ENCODE measurements around the gene TNFAIP8L3. TPM values are rescaled to one million over a fixed set of nuclear protein-coding genes. Genes with fewer than 3 reads are reported as not detected.

Gene TNFAIP8L3
- total RNA-seq, 4 donors from 2014 or later: 3.7 to 13.1 (median 8.1) TPM

GRCh38 chr15:51137024-51137423 is 42.3 kb upstream of the TNFAIP8L3 start:
- H3K9me3 ChIP-seq: peaks cover 0 to 10% (median 0%) of the 10 kb centered on the region in 3 donors
- no peak for TF ChIP-seq POLR2A (IDR thresholded peaks at IDR 0.05)
- no peak for TF ChIP-seq CTCF (IDR thresholded peaks at IDR 0.05)
- H3K27me3 ChIP-seq: no peaks in the 10 kb centered on the region
- no peaks in the 10 kb centered on the region for H3K36me3 ChIP-seq
- H3K4me3 ChIP-seq: no peak overlapping the region
- peaks cover 0 to 8% (median 0%) of the 10 kb centered on the region in 3 donors for H3K4me1 ChIP-seq
- no peak for DNase-seq
- WGBS, 2 donors: 43 to 67% methylated on average over 1 of the region's 1 CpG
- intact Hi-C loops (cut with DNase I): no loop called here
- no peak overlapping the region for H3K27ac ChIP-seq

GRCh38 chr15:51135276-51135675 is 40.6 kb upstream of the TNFAIP8L3 start:
- Histone ChIP-seq H3K27ac (no peak overlapping the region), H3K36me3 (no peaks in the 10 kb centered on the region), H3K9me3 (peaks cover 0 to 5% (median 0%) of the 10 kb centered on the region in 3 donors), H3K4me3 (no peak overlapping the region), H3K27me3 (no peaks in the 10 kb centered on the region), H3K4me1 (peaks cover 0 to 8% (median 0%) of the 10 kb centered on the region in 3 donors)
- intact Hi-C loops (cut with DNase I): no loop called here
- 41 to 100% methylated on average over 1 to 2 of the region's 2 CpGs for WGBS, 2 donors
- no peak for TF ChIP-seq POLR2A (IDR thresholded peaks at IDR 0.05)
- TF ChIP-seq CTCF (IDR thresholded peaks at IDR 0.05): no peak
- DNase-seq: no peak

- no peak for DNase-seq
- Histone ChIP-seq H3K27ac (no peak overlapping the region), H3K9me3 (no peaks in the 10 kb centered on the region), H3K4me3 (no peak overlapping the region), H3K27me3 (no peaks in the 10 kb centered on the region), H3K36me3 (no peaks in the 10 kb centered on the region), H3K4me1 (peaks cover 0 to 8% (median 0%) of the 10 kb centered on the region in 3 donors)
- TF ChIP-seq CTCF (IDR thresholded peaks at IDR 0.05) (no peak), POLR2A (IDR thresholded peaks at IDR 0.05) (no peak)
- intact Hi-C loops (cut with DNase I): no loop called here
Observed at GRCh38 chr15:51134416-51135199, 39.9 kb upstream of the TNFAIP8L3 start.

- H3K9me3 ChIP-seq: no peaks in the 10 kb centered on the region
- intact Hi-C loops (cut with DNase I): no loop called here
- TF ChIP-seq CTCF (IDR thresholded peaks at IDR 0.05) (no peak), POLR2A (IDR thresholded peaks at IDR 0.05) (no peak)
- WGBS, 2 donors: 47 to 51% methylated on average over 7 of the region's 7 CpGs
- H3K4me1 ChIP-seq: peaks cover 0 to 8% (median 0%) of the 10 kb centered on the region in 3 donors
- no peaks in the 10 kb centered on the region for H3K36me3 ChIP-seq
- H3K27ac ChIP-seq: peak overlapping the region in 3 of 4 donors; percentile 26 to 43 (median 41)
- no peaks in the 10 kb centered on the region for H3K27me3 ChIP-seq
- no peak for DNase-seq
- no peak overlapping the region for H3K4me3 ChIP-seq
Observed at GRCh38 chr15:51133140-51133765, 38.5 kb upstream of the TNFAIP8L3 start.
